ENCODE data around the gene TMEM140.

The TMEM140 gene

GRCh38 chr7:135188298-135188984 lies 40.6 kb downstream of the TMEM140 start:
- DNase-seq (ENCODE audit: insufficient read length, low spot score) (no peak), FAIRE-seq (no peak)

GRCh38 chr7:135189221-135189662 lies 41.4 kb downstream of the TMEM140 start:
- TF ChIP-seq POLR2A (IDR thresholded peaks at IDR 0.05; ENCODE audit: low read depth, low read length), result no peak
- FAIRE-seq (no peak), DNase-seq (ENCODE audit: insufficient read length, low spot score) (no peak)

More at GRCh38 chr7:135188298-135188984, 40.6 kb downstream of the TMEM140 start:
- TF ChIP-seq POLR2A (IDR thresholded peaks at IDR 0.05; ENCODE audit: low read depth, low read length), result no peak

- no peak for DNase-seq (ENCODE audit: insufficient read length, low spot score)
- TF ChIP-seq POLR2A (IDR thresholded peaks at IDR 0.05; ENCODE audit: low read depth, low read length), result no peak
- no peak for FAIRE-seq
These were observed 42.1 kb downstream of the TMEM140 start for GRCh38 chr7:135189961-135190360.

GRCh38 chr7:135190703-135191102 lies 42.8 kb downstream of the TMEM140 start:
- no peak for TF ChIP-seq POLR2A (IDR thresholded peaks at IDR 0.05; ENCODE audit: low read depth, low read length)
- FAIRE-seq (no peak), DNase-seq (ENCODE audit: insufficient read length, low spot score) (no peak)

GRCh38 chr7:135192914-135193536 lies 45.2 kb downstream of the TMEM140 start:
- TF ChIP-seq POLR2A (IDR thresholded peaks at IDR 0.05; ENCODE audit: low read depth, low read length), result no peak
- no peak for FAIRE-seq
- DNase-seq (ENCODE audit: insufficient read length, low spot score), result no peak

- DNase-seq (ENCODE audit: insufficient read length, low spot score) (no peak), FAIRE-seq (no peak)
- TF ChIP-seq POLR2A (IDR thresholded peaks at IDR 0.05; ENCODE audit: low read depth, low read length), result no peak
These were observed 45.8 kb downstream of the TMEM140 start for GRCh38 chr7:135193615-135194081.

GRCh38 chr7:135194494-135195095 lies 46.7 kb downstream of the TMEM140 start:
- no peak for DNase-seq (ENCODE audit: insufficient read length, low spot score)
- no peak for TF ChIP-seq POLR2A (IDR thresholded peaks at IDR 0.05; ENCODE audit: low read depth, low read length)
- FAIRE-seq, result no peak

GRCh38 chr7:135195156-135195555 lies 47.3 kb downstream of the TMEM140 start:
- TF ChIP-seq POLR2A (IDR thresholded peaks at IDR 0.05; ENCODE audit: low read depth, low read length), result no peak
- FAIRE-seq, result no peak
- DNase-seq (ENCODE audit: insufficient read length, low spot score), result no peak

GRCh38 chr7:135195968-135196629 lies 48.2 kb downstream of the TMEM140 start:
- TF ChIP-seq POLR2A (IDR thresholded peaks at IDR 0.05; ENCODE audit: low read depth, low read length), result no peak
- DNase-seq (ENCODE audit: insufficient read length, low spot score) (no peak), FAIRE-seq (no peak)

GRCh38 chr7:135197343-135197742 lies 49.5 kb downstream of the TMEM140 start:
- TF ChIP-seq POLR2A (IDR thresholded peaks at IDR 0.05; ENCODE audit: low read depth, low read length), result no peak
- no peak for DNase-seq (ENCODE audit: insufficient read length, low spot score)
- FAIRE-seq, result no peak

- DNase-seq (ENCODE audit: insufficient read length, low spot score), result no peak
- TF ChIP-seq POLR2A (IDR thresholded peaks at IDR 0.05; ENCODE audit: low read depth, low read length), result no peak
- no peak for FAIRE-seq
These were observed 50.2 kb downstream of the TMEM140 start for GRCh38 chr7:135197906-135198655.

- TF ChIP-seq POLR2A (IDR thresholded peaks at IDR 0.05; ENCODE audit: low read depth, low read length), result no peak
- no peak for DNase-seq (ENCODE audit: insufficient read length, low spot score)
- no peak for FAIRE-seq
These were observed 51.6 kb downstream of the TMEM140 start for GRCh38 chr7:135199439-135199838.

GRCh38 chr7:135200821-135201331 lies 53.0 kb downstream of the TMEM140 start:
- no peak for DNase-seq (ENCODE audit: insufficient read length, low spot score)
- no peak for FAIRE-seq
- no peak for TF ChIP-seq POLR2A (IDR thresholded peaks at IDR 0.05; ENCODE audit: low read depth, low read length)
